ENCODE measurements around the gene ATP13A2. TPM values are rescaled to one million over a fixed set of nuclear protein-coding genes. Genes with fewer than 3 reads are reported as not detected.
A peak's percentile ranks its signal among the peaks of the same experiment; 100 is the strongest.

ATP13A2 gene
- total RNA-seq, 1 experiment from 2014 or later: 9.8 TPM

DNA sequence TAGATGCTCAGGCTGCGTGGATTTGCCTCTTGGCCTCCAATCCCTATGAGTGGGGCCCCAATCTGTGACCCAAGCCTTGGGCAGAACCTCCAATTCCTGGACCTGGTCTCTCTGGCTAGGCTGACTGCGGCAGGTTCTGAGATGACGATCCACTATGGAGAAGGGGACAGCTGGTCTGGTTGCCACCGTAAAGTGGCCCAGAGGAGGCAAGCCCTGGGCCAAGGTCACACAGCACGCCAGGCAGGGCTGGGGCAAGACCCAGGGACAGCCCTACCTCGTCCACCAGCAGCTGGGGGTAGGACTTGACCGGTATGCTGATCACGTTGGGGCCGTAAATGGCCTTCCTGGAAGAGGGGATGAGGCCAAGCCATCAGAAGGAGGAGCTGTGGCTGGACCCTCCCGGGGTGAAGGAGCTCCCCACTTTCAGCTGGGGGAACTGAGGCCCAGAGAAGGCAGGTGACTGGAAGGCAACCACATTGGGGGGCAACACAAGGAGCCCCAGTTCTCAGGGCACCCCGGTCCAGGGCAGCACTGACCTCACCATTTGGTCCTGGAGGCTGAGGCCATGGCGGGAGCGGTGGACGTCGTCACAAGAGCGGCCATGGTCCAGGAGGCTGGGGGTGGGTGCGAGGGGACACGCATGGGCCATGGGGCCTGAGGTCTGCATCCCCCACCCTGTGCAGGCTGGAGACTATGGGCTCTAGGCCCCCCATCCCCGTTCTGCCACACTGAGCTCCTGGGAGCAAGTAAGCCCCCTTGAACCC, 9.8 kb downstream of the ATP13A2 start:
- DNase-seq (ENCODE audit: low spot score): no peak

DNA sequence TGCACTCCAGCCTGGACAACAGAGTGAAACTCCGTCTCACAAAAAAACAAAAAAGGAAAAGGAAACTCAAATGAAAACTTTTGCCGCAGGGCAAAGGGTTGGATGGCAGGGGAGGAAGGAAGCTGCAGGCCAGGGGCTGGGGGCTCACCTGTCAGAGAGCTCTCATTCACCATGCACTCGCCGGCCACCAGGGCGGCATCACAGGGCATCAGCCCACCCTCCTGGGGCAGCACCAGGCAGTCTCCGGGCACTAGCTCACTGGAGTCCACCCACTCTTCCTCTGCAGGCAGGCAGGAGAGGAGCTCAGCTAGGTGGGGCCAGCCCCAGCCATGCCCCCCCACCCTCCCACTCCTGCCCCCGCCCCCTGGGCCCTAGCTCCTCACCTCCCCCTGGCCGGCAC, 11.9 kb downstream of the ATP13A2 start:
- no peak for DNase-seq (ENCODE audit: low spot score)

DNA sequence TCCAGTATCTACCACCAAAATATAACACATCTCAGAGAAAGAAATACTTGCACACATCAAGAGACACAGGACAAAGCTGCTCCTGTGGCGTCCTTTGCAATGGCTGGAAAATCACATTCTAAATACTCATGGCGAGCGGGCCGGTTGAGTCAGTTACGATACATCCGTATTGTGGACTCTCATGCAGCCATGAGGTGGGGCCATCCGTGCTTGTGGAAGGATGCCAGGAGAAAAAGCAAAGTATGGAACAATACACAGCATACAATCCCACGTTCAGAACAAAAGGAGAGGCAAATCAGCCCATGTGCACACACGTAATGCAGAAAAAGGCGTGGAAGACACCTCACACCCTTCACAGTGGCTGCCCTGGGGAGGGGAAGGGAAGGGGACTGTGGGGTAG, 13.1 kb downstream of the ATP13A2 start:
- no peak for DNase-seq (ENCODE audit: low spot score)

DNA sequence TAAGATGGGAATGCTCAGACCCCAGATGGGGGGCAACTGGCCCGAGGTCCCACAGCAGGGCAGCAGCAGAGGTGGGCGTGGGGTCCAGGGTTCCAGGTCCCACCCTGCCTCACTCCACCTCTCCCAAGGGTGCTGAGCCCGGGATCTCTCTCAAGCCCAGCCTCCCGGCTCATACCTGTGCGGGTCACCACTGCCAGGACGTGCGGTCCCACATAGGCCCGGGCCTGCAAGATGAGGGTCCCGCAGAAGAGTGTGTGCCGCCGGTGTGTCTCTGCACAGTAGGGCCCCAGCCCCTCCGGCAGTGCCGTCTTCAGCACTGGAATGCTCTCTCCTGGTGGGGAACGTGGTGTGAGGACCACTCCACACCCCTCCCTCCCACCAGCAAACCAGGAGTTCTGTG, 14.9 kb downstream of the ATP13A2 start:
- DNase-seq (ENCODE audit: low spot score): no peak

DNA sequence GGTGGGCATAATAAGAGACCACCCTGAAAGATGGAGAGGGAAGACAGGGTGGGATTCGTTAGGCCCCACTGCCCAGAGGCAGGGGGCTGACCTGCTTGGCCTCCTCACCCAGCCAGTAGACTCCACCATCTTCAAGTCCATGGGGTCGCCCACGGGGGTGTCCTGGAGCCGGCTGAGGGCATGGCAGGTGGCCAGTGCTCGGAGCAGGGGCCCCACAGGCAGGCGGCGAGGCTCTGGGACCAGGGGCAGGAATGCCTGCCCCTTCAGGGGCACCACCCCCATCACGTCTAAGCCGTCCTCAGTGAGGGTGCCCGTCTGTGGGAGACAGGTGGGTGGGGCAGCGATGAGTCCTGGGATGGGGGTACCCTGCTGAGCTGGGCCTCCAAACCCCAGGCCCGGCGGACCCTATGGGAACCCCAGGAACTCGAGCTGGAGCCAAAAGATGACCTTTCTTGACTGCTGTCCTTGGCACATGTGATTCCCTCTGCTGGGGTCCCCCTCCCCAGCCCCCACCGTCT, 18.1 kb downstream of the ATP13A2 start:
- DNase-seq (ENCODE audit: low spot score): no peak

DNA sequence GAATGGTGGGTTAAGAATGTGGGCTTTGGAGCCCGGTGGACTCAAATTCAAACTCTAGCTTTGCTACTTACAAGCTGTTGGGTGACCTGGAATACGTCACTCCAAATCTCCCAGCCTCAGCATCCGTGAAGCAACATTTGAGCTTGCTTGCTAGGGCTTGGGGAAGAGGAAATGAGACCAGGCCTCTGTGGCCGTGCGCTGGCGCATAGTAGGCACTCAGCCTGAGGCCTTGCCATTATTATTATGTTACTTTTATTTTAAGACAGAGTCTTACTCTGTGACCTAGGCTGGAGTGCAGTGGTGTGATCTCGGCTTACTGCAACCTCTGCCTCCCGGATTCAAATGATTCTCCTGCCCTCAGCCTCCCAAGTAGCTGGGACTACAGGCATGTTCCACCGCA, 19.1 kb downstream of the ATP13A2 start:
- DNase-seq (ENCODE audit: low spot score): no peak

DNA sequence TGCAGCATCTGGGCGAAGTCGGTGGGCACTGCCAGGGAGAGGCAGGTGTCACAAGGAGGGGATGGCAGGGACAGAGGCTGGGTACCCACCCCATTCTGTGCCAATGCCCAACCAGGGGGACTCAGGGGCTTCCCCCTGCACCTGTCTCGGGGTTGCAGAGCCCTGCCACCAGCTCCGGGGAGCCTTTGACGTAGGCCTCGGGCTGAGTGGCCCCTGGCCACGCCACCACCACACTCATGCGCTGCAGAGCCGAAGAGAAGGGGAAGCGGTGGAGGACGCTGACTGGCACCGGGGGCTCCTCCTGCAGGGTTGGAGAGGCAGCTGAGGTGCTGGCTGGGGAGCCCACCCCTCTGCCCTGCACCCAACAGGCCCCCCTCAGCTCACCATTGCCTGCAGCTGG, 19.6 kb downstream of the ATP13A2 start:
- no peak for DNase-seq (ENCODE audit: low spot score)

DNA sequence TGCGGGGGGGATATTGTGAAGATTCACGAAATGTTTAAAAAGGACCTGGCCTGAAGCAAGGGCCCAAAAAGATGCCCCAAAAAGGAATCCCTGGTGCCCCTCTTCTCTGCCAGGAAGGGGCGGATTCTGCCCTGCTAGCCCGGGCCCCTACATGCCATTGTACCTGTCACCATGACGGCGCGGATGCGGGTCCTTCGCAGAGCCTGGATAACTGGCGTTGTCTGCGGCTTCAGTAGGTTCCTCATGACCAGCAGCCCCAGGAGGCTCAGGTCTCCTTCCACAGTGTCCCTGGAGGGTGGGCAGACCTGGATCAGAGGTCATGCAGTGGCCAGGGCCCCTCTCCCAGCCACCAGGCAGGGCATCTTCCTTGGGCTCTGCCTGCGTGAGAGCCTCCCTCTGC, 20.2 kb downstream of the ATP13A2 start:
- DNase-seq (ENCODE audit: low spot score): no peak

DNA sequence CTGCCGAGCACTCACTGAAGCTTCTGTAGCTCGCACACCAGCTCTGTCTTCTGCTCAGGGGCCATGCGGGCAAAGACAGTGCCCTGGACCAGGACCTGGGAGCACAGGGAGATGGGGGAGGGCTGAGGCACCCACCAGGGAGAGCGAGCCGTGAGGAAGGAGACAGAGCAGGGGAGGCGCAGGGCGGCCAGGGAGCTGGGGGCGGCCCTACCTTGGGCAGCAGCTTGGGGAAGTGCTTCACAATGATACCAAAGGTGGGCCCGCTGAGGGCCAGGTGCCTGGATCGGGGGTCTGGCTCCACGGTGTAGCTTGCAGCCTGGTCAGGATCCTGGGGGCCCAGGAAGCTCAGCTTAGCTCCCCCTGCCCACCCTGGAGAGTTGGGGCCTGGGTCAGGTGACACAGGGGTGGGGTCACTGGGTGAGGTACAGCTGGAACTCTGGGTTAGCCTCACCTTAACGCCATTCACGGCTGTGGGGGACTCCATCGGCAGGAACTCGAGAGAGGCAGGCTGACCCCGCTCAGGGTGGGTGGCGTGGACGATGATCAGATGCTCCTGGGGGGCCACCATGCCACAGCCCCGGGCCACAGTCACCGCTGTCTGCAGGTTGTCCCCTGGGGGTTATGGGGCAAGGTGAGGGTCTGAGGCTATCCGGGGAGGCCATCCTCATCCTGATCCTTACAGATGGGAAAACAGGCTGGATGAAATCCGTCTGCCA, 21.9 kb downstream of the ATP13A2 start:
- DNase-seq (ENCODE audit: low spot score): no peak

DNA sequence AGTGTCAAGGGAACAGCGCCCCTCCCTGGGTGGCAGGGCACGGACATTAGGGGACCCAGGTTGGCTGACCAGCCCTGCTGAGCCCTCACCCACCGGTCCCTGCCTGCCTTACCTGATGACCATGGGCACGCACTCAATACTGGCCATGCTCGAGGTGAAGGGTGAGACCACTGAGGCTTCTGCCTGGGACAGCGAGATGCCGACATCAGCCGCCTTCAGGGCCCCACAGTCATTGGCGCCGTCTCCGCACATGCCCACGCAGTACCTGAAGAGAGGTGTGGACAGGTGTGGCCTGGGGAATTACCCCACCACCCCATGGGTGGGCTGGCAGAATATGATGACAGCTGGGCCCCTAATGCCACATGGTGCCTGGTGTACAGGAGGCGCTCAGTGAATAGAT, 23.5 kb downstream of the ATP13A2 start:
- no peak for DNase-seq (ENCODE audit: low spot score)

DNA sequence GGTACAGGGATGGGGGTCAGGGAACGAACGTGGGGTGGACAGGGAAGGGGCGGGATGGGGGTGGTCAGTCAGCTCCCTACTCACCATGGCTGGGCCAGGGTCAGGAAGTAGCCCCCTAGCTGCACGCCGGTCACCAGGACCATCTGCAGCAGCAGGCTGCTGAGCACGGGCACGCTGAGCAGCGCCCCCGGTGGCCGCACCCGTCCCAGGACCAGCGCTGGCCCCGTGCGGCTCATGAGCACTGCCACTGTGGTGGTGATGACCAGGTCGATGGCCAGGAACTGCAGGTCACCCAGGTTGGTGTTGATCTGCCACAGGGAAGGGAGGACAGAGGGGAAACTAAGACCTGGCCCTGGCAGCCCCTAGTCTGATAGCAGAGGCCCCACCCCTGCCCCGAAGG, 24.8 kb downstream of the ATP13A2 start:
- DNase-seq (ENCODE audit: low spot score): no peak

DNA sequence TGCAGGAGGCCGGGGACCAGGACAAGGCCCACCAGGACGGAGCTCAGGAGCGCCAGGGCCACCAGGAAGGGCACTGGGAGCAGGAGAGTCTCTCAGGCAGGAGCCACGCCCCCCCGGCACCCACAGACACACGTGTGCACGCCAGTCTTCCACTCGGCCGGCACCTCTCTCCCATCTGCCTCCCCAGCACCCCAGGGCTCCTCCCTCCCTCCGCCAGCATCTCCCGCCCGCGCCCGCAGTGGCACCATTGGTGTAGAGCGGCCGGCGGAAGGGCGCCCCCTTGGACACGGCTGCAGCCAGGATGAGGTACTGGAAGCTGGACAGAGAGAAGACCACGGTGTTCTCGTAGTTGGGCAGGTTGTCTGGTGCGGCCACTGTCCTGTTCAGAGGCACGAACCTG, 25.2 kb downstream of the ATP13A2 start:
- DNase-seq (ENCODE audit: low spot score): no peak

DNA sequence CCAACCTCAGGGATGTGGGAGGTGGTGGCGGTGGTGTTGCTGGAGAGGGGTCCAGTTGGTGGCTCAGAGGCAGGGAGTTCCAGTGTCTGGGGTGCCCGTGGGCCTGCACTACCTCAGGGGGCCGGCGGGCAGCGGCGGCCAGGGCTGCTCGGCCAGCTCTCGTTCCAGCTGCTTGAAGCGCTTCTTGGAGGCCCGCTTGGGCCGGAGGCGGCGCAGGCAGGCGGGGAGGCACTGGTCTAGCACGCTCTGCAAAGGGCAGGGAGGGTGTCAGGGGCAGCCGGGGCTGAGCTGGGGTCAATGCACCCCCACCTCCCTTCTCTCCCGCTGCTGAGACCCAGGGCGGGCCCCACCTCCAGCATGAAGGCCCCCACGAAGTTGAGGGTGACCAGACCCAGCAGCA, 25.6 kb downstream of the ATP13A2 start:
- no peak for DNase-seq (ENCODE audit: low spot score)

DNA sequence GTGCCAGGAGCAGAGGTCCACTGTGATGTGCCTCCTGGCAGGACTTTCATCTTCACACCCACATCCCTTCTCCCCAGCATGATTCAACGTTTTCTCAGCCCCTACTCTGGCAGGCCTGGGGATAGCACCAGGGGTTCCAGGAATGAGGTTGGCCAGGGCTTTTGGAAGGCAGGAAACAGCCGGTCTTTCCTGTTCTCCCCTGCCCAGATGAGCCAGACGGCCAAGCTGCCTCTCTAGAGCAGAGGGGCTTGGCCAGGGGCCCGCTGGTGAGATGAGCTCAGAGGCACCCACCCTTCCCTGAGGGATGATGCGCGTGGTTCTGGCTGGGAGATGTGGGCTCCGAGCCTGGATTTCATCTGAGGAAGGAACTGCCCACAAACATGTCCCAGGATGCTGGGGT, 27.0 kb downstream of the ATP13A2 start:
- DNase-seq (ENCODE audit: low spot score): peak; percentile 69

DNA sequence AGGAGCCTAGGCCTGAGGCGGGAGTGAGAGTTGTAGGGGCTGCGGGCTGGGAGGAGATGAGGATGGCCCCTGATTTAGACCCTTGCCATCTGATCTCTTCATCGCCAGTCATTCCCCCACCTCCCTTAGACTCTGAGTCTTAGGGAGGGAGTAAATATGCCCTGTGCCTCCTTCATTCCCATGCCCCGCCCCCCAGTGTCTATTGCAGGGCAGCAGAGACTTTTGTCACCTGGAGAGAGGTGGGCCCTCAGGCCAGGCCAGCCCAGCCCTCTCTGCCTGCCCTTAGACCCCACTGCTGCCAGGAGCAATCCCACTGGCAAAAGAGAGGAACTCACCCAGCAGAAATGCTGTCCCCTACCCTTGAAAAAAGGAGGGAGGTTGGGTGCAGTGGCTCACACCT, 28.1 kb downstream of the ATP13A2 start:
- DNase-seq (ENCODE audit: low spot score): no peak

DNA sequence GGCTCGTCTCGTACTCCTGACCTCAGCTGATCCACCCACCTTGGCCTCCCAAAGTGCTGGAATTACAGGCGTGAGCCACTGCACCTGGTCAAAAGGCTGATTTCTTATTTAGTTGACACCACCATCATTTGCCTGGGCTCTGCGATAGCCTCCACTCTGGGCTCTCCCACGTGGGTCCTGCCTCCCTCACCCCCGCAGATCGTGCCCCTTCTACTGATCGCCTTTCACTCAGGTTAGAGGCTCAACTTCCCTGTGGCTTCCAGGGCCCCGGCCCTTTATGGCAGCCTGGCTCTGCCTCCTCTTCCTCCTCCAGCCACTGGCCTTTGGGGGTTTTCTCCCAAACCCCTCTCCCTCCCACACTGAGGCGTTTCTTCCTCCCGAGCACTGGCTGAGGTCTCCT, 28.8 kb downstream of the ATP13A2 start:
- no peak for DNase-seq (ENCODE audit: low spot score)

DNA sequence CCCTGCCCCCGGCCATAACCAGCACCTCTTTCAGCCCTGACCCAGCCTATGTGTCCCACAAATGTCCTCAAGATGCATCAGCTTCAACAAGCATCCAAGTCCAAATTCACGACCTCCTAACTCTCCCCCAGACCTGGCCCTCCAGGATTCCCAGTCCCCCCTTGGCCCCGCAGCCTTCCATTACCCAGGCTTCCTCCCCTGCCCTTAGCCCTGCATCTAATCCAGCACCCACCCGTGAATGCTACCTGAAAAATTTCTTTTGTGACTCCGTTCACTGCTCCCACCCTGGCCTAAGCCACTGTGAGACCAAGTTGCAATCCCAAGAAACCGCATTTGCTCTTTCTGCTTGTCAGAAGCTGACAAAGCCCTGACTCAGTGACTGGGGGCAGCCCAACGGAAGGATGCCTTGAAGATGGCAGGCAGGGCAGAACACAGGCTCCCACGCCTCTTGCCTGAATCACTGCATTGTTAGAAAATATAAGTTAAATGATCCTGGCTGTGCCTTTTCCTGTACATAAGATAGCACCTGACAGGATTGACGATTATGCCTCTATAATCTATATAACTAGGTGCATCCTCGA, 30.4 kb downstream of the ATP13A2 start:
- no peak for DNase-seq (ENCODE audit: low spot score)

DNA sequence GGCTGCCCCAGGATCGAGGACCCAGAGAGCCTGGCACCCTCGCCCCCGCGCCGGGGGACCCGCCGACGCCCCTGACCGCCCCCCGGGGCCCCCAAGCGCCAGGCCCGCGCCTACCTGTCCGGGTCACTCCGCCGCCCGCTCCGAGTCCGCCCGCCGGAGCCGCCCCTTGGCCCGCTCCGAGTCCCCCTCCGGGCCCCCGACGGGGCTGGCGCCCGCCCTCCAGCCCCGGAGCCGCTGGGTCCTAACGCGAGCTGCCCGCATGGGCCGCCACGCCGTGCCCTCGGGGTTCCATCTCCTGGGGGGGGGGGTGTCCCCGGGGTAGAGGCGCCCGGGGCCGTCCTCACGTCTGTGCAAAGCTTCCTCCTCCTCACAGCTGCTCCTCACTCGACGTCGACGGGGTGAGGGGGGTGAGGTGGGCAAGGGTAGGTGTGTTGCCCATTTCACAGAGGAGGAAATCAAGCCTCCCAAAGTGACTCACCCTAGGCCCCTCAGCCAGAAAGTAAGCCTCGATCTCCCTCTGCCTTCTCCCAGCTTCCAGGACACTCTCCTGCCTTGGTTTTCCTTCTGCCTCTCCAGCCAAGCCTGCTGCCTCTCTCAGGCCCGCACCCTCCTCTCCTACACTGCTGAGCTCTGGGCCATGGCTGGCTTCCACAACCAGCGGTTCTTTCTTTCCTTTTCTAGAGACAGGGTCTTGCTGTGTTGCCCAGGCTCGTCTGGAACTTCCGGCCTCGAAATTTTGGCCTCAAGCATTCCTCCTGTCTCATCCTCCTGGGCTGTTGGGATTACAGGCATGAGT, 31.1 kb downstream of the ATP13A2 start, which contains the start of gene MFAP2:
TSS of gene MFAP2 (minus strand) at position 148 of the 796 bp plus-strand sequence. CDS start 2,347 bp downstream, outside the sequence.
- DNase-seq (ENCODE audit: low spot score): no peak

DNA sequence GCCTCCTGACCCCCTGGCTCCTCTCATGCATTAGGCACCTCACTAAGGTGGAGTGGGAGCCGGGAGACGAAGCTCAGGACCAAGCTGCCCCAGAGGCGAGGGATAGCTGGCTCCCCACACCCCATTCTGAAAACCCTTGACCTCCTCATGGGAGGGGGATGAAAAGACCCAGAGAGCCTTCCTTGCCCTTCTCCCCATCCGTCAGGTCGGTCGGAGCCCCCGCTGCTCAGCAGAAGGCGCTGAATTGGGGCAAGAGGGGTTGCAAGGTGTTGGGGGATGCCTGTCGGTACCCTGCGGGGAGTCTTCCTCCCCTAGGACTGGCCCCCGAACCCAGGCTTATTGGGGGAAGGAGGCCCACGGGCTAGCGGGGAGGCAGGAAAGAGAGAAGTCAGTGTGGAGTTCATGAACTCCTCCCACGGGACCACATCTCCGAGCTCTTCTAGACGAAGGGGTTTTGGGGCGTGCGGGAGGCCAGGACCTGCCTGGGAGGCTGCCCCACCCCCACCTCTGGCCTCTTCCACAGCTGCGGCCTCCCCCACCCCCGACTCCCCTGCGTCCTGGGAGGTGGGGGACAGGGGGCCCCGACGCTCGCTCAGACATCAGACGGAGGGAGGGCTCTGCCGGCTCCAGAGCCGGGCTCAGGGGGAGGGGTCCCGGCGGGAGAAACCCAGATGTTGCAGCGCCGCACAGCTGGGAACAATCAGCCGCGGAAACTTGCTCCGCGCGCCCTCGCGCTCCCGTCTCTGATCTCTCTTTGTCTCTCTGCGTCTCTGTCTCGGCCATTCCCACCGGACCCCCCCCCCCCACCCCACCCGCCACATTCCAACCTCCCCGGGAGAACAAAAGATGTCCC, 32.0 kb downstream of the ATP13A2 start:
- no peak for DNase-seq (ENCODE audit: low spot score)

DNA sequence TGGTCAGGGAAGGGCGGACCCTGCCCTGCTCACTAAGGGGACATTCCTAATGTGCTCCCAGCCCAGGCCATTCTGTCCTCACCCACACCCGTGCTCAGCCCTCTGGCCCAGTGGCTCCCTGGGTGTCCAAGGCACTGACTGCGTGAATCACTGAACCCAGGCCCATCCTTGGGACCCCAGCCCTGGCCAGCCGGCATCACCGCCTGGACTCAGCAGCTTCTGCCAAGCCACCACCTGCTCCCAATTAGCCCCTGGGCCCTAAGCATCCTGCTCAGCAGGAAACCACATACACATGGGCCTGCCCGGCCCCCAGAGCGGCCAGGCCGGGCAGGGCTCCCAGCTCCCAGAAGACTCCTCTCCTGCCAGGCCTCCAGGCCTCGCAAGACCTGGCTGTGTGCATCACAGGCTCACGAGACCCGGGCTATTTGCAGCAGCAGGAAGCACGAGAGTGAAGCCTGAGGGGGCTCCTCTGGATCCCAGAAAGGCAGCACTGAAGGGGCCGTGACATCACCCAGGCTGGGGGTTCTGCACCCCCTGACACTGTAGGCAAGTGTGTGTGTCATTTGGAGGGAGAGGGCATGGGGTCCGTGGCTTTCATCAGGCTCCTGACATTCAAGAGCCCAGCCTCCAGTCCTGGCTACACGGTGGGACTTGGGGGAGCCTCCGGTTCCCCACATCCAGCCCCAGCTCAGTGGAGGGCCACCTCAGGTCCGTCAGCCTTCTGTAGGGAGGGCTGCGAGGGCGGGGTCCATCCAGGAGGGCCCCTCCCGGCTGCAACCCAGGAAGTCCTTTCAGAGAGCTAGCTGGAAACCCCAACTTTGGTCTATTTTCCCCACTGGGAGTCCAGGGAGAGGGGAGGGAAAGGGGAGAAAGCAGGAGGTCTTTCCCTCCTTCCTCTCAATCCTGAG, 32.9 kb downstream of the ATP13A2 start:
- DNase-seq (ENCODE audit: low spot score): peak; percentile 62

Measured in H4 (cell line).